ENCODE measurements around the gene CTNND2. TPM values are rescaled to one million over a fixed set of nuclear protein-coding genes. Genes with fewer than 3 reads are reported as not detected.

The CTNND2 gene
- total RNA-seq, 2 experiments from 2014 or later: 0.20 TPM; not detected in 1

- ChIA-PET CTCF (interaction anchor here (1.0 kb wide), 1 partner anchor 10 kb away, joined by 3 read pairs; no protein-coding TSS in a partner anchor), POLR2A (no interaction called here)
- H3K4me3 ChIP-seq (ENCODE audit: low read length): no peak overlapping the region
- H3K36me3 ChIP-seq (ENCODE audit: insufficient read depth, low read length): no peaks in the 10 kb centered on the region
- H3K27ac ChIP-seq (ENCODE audit: low read depth in 1 of 2, low read length in 2 of 2): no peak overlapping the region
- Mint-ChIP-seq H3K36me3 (ENCODE audit: low read depth) (no peaks in the 10 kb centered on the region), H3K9me3 (no peaks in the 10 kb centered on the region), H3K4me1 (ENCODE audit: low read depth) (no peaks in the 10 kb centered on the region), H3K27ac (no peak overlapping the region), H3K4me3 (no peak overlapping the region), H3K27me3 (peaks cover 14% of the 10 kb centered on the region)
- intact Hi-C loops (cut with DNase I, micrococcal nuclease): loop anchor here in 1 of 2 experiments (10.0 kb wide), 1 partner anchor 910 kb away; no protein-coding TSS in a partner anchor
- ATAC-seq (ENCODE audit: poor library complexity) (no peak), DNase-seq (no peak)
- no peak for TF ChIP-seq CTCF (IDR thresholded peaks at IDR 0.05)
- H3K27me3 ChIP-seq (ENCODE audit: control insufficient read depth in 1 of 2, insufficient read depth in 2 of 2, low read length in 2 of 2): no peaks in the 10 kb centered on the region
- H3K9me3 ChIP-seq (ENCODE audit: control insufficient read depth in 1 of 2, insufficient read depth in 1 of 2, low read length in 2 of 2): no peaks in the 10 kb centered on the region
- no peaks in the 10 kb centered on the region for H3K4me1 ChIP-seq (ENCODE audit: insufficient read depth, low read length)
Observed at GRCh38 chr5:11364531-11364930, 539.7 kb downstream of the CTNND2 start.

GRCh38 chr5:11363631-11364178 lies 540.5 kb downstream of the CTNND2 start:
- ChIA-PET POLR2A (no interaction called here), CTCF (interaction anchor here (1.0 kb wide), 1 partner anchor 11 kb away, joined by 3 read pairs; no protein-coding TSS in a partner anchor)
- DNase-seq (no peak), ATAC-seq (ENCODE audit: poor library complexity) (no peak)
- Histone ChIP-seq H3K4me1 (ENCODE audit: insufficient read depth, low read length) (no peaks in the 10 kb centered on the region), H3K9me3 (ENCODE audit: control insufficient read depth in 1 of 2, insufficient read depth in 1 of 2, low read length in 2 of 2) (no peaks in the 10 kb centered on the region), H3K27ac (ENCODE audit: low read depth in 1 of 2, low read length in 2 of 2) (no peak overlapping the region), H3K27me3 (ENCODE audit: control insufficient read depth in 1 of 2, insufficient read depth in 2 of 2, low read length in 2 of 2) (no peaks in the 10 kb centered on the region), H3K36me3 (ENCODE audit: insufficient read depth, low read length) (no peaks in the 10 kb centered on the region), H3K4me3 (ENCODE audit: low read length) (no peak overlapping the region)
- TF ChIP-seq CTCF (IDR thresholded peaks at IDR 0.05): no peak
- H3K4me3 Mint-ChIP-seq: no peak overlapping the region
- no peak overlapping the region for H3K27ac Mint-ChIP-seq
- intact Hi-C loops (cut with DNase I, micrococcal nuclease): loop anchor here in 1 of 2 experiments (10.0 kb wide), 1 partner anchor 909 kb away; no protein-coding TSS in a partner anchor
- H3K27me3 Mint-ChIP-seq: peaks cover 14% of the 10 kb centered on the region
- no peaks in the 10 kb centered on the region for H3K36me3 Mint-ChIP-seq (ENCODE audit: low read depth)
- no peaks in the 10 kb centered on the region for H3K9me3 Mint-ChIP-seq
- H3K4me1 Mint-ChIP-seq (ENCODE audit: low read depth): no peaks in the 10 kb centered on the region

- Histone ChIP-seq H3K36me3 (ENCODE audit: insufficient read depth, low read length) (no peaks in the 10 kb centered on the region), H3K27me3 (ENCODE audit: control insufficient read depth in 1 of 2, insufficient read depth in 2 of 2, low read length in 2 of 2) (no peaks in the 10 kb centered on the region), H3K4me1 (ENCODE audit: insufficient read depth, low read length) (no peaks in the 10 kb centered on the region), H3K27ac (ENCODE audit: low read depth in 1 of 2, low read length in 2 of 2) (no peak overlapping the region), H3K4me3 (ENCODE audit: low read length) (no peak overlapping the region), H3K9me3 (ENCODE audit: control insufficient read depth in 1 of 2, insufficient read depth in 1 of 2, low read length in 2 of 2) (no peaks in the 10 kb centered on the region)
- ChIA-PET POLR2A (no interaction called here), CTCF (interaction anchor here (1.0 kb wide), 1 partner anchor 235 kb away, joined by 3 read pairs; no protein-coding TSS in a partner anchor)
- Mint-ChIP-seq H3K9me3 (no peaks in the 10 kb centered on the region), H3K4me3 (no peak overlapping the region), H3K27ac (no peak overlapping the region), H3K36me3 (ENCODE audit: low read depth) (no peaks in the 10 kb centered on the region), H3K27me3 (peaks cover 14% of the 10 kb centered on the region), H3K4me1 (ENCODE audit: low read depth) (no peaks in the 10 kb centered on the region)
- intact Hi-C loops (cut with DNase I, micrococcal nuclease): loop anchor here in 1 of 2 experiments (10.0 kb wide), 1 partner anchor 907 kb away; no protein-coding TSS in a partner anchor
- no peak for TF ChIP-seq CTCF (IDR thresholded peaks at IDR 0.05)
- no peak for ATAC-seq (ENCODE audit: poor library complexity)
- no peak for DNase-seq
Observed at GRCh38 chr5:11361768-11362167, 542.5 kb downstream of the CTNND2 start.

All from CD4-positive, alpha-beta T cell (primary cell).